ENCODE data around the gene LRPAP1.

DNA sequence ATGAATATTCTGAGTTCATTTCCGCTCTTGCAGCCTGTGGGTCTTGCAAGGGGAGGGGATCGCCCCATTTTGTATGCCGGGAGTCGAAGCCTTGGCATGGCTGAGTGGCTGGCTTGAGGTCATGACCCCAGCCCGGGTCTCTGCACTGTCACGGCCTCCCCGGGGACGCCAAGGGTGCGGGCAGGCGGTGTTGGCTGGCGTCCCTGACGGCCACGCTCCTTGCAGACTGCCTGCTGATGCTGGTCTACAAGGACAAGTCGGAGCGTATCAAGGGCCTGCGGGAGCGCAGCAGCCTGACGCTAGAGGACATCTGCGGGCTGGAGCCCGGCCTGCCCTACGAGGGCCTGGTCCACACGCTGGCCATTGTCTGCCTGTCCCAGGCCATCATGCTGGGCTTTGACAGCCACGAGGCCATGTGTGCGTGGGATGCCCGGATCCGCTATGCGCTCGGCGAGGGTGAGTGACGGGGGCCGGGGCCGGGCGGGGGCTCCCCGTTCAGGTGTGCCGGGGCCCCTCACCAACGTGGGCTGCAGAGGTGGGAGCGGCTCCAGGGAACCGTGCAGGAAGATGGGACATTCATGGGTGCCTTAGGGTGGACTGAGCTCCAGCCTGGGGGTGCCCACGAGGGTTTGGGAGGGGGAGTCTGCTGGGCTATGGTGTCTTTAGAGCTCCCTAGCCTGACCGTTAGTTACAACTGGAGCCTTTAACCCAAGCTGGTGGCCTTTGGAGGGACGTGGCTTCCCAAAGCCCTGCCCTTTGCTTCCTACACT is 58.9 kb downstream of the LRPAP1 start:
- TF ChIP-seq CTCF (IDR thresholded peaks at IDR 0.05) (no peak), POLR2AphosphoS5 (IDR thresholded peaks at IDR 0.05) (no peak), POLR2A (IDR thresholded peaks at IDR 0.05) (no peak)

Measured in stomach (tissue), 4 donors.